CD1c-positive myeloid dendritic cell (primary cell): ENCODE data around the gene KCP.

Experiments
- DNase-seq: peaks from one replicate; pipeline ENCODE4 v3.0.0-alpha.2; 2016; ENCODE audit errors: extremely low spot score

KCP gene

GRCh38 chr7:128841171-128841690 lies 69.3 kb downstream of the KCP start:
- no peak for DNase-seq

DNA sequence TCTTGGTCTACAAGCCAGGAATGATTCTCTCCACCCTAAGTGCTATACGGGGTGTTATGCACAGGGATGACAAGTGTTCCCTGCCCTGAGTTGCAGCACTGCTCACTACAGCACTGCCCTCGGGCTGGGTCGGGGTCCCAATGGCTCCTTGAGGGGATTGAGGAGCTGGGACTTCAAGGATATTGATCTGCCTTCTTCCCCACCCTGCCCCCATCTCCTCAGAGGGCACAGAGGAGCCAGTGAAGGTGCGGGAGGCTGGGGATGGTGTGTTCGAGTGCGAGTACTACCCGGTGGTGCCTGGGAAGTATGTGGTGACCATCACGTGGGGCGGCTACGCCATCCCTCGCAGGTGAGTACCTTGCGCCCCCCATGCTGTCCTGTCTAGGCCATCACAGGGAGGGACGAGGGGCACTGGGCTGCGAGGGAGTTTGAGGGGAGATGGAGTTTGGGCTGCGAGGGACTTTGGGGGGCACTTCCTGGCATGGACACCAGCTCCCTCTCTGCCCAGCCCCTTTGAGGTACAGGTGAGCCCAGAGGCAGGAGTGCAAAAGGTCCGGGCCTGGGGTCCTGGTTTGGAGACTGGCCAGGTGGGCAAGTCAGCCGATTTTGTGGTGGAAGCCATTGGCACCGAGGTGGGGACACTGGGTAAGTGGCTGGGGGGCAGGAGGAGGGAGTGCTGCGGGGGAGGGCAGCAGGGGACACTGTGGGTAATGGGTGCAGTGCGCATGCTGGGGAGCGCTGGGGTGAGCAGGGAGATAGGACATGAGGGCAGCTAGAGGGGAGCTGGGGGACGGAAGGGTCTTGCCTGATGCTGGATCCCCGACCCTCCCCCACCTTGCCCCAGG lies 70.0 kb downstream of the KCP start:
- DNase-seq: no peak

DNA sequence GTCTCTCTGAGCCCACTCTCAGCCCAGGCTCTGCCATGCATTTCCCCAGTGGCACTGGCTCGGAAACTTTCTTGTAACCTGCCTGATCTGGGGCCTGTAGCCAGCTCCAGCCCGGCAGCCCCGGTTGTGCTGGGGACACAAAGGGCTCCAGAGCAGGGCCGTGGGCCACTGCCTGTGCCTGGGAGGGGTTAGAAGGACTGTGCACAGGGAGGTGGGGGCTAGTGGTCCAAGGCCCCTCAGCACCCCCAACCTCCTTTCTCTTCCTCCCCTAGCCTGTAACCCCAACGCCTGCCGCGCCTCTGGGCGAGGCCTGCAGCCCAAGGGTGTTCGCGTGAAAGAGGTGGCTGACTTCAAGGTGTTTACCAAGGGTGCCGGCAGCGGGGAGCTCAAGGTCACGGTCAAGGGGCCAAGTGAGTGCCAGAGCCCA lies 70.7 kb downstream of the KCP start:
- no peak for DNase-seq

- DNase-seq: no peak
These were observed 71.4 kb downstream of the KCP start for GRCh38 chr7:128838981-128839731.

GRCh38 chr7:128838109-128838779 lies 72.3 kb downstream of the KCP start:
- DNase-seq: no peak

DNA sequence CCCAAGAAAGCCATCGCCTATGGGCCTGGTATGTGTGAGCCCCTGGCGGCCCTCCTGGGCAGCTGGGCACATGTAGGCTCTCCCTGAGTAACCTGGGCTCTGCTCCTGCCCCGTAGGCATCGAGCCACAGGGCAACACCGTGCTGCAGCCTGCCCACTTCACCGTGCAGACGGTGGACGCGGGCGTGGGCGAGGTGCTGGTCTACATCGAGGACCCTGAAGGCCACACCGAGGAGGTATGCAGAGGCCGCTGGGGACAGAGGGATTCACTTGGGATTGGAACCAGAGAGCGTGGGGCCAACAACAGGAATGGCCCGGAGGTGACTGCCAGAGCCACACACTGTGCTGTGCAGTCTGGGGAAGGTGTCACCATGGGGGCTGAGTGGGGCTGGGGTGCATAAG lies 73.0 kb downstream of the KCP start:
- no peak for DNase-seq

DNA sequence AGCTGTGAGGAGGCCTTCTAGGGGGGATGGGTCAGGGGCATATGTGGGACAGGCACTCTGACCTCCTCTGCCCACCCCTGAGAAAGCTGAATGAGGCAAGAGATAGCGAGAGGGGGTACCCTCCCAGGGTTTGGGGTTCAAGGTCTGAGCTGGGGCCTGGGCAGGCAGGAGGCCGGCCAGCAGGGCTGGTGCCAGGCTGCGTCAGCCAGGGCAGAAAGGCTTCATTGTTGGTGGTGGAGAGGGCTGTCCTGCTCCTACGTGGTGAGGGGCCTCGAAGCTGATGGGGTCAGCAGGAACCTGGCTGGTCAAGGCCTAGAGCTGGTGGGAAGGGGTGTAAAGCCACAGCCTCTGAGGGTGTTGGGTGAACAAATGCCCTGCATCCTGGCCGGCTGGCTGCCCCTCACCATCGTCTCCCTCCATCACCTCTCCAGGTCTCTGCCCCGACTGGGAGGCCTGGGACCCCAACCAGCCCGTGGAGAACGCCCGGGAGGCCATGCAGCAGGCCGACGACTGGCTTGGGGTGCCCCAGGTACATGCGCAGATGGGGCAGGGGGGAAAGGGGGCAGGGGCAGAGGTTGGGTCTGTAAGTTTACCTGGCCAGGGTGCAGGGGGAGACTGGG lies 73.7 kb downstream of the KCP start:
- no peak for DNase-seq

DNA sequence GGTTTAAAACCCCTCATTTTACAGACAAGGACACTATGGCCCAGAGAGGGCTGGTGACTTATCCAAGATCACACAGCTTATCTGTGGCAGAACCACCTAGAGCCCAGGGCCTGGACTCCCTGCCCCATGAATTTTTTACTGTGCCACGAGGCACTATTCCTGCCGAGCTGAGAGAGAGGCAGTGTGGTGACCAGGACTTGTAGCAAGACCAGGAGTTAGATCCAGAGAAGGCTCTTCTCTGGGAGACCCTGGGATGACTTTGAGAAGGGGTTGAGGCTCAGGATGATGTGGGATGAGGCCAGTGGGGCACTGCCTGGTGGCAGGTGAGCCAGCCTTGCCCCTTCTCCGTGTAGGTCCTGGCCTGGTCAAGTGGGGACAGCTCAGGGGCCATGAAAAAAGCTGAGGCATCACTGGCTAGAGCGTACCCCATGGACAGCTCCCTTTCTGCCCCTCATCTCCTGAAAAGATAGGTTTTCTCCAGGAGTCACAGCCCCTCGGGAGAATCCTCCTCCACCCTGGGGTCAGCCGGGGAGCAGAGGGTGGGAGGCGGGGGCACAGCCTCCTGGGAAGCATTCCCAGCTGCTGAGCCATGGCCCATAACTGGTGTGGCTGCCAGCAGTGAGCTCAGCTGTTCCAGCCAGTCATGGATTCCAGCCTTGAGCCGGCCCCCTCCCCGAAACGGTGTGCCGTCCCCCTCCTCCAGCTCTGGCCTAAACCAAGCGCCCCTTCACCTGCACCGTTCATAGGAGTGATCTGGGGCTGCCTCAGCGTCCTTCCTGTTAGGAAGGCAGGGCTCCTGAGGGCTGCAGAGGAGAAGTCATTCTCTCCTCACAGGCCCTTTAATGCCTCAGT lies 74.5 kb downstream of the KCP start:
- DNase-seq: no peak

GRCh38 chr7:128835231-128835751 lies 75.2 kb downstream of the KCP start:
- DNase-seq: no peak

GRCh38 chr7:128833946-128834325 lies 76.6 kb downstream of the KCP start:
- DNase-seq: no peak

DNA sequence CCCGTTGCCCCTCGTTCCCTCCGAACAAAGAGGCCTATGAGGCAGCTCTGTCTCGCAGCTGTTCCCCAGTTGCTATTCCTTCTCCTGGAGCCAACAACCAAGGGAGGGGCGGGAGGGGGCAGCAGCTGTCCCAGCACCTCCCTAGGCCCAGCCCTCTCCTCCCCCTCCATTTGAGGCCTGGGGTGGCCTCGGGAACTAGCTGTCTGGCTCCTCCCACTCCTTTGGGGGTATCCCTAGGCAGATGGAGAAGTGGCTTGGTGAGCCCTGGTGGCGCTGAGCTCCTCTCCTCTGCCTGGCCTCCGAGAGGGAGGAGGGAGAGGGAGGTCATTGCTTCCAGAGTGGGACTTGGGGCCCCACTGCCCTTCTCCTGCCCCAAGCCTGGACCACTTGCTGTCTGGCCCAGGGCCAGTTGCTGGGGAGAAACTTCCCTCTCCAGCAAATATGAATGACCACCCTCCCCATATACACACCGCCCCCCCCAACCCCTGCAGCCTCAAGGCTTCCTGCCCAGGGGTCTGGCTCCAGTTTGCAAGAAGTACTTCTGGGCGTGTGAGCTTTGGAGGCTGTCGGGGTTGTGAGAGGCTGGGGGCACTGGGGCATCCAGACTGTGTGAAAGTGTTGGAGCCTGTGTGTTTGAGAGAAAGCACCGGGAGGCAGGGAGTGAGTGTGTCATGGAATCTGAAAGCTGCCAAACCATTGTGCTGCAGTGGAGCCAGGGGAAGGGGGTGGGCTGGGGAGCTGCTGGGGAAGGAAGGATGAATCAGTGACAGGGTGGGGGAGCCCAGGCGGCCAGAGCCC lies 77.2 kb downstream of the KCP start:
- DNase-seq: peak; percentile 44

DNA sequence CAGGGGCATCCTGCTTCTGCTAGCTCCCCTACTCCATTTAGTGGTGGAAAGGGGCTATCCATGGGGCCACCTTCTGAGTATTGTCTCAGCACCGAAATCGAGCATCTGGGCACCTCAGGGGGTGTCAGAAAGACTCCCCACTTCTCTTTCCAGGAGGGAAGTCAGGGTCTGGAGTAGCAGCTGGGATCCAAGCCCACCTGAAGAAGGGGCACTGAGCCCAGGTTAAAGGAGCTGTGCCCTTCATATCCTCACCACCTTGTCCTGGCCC lies 77.7 kb downstream of the KCP start:
- no peak for DNase-seq

- no peak for DNase-seq
These were observed 78.3 kb downstream of the KCP start for GRCh38 chr7:128831994-128832879.

DNA sequence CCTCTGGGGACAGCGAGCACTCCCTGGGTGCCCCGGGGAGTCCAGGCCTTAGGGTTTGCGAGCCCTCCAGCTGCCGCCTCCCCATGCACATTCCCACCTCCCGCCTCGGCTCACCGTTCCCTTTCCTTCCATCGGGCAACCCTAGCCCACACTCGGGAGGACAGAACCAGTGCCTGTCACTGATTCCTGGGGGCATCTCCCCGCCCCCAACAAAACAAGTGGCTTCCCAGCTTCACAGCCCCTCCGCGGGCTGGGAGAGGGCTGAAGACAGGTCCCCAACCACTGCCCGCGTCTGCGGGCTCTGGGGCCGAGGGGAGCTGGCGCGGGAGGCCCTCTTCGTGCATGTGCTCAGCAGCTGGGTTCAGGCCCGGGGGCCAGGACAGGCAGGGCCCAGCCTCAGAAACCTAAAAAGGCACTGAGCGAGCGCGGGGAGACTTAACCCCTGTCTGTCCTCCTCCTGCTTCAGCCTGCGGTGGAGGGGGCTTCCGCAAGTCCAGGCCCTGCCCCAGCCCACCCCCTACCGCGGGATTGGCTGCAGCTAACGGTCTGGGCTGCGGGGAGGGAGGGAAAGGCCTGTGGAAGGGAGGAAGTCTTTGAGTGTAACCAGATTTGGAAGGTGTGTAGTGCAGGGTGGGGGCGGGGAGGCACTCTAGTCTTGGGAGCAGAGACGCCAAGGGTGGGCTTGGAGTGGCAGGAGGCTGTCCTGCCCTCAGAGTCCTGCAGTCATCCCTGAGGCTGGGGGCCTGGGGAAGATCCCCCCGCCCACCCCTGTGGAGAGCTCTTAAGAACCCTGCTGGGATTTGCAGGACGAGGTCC lies 79.1 kb downstream of the KCP start:
- DNase-seq: no peak

DNA sequence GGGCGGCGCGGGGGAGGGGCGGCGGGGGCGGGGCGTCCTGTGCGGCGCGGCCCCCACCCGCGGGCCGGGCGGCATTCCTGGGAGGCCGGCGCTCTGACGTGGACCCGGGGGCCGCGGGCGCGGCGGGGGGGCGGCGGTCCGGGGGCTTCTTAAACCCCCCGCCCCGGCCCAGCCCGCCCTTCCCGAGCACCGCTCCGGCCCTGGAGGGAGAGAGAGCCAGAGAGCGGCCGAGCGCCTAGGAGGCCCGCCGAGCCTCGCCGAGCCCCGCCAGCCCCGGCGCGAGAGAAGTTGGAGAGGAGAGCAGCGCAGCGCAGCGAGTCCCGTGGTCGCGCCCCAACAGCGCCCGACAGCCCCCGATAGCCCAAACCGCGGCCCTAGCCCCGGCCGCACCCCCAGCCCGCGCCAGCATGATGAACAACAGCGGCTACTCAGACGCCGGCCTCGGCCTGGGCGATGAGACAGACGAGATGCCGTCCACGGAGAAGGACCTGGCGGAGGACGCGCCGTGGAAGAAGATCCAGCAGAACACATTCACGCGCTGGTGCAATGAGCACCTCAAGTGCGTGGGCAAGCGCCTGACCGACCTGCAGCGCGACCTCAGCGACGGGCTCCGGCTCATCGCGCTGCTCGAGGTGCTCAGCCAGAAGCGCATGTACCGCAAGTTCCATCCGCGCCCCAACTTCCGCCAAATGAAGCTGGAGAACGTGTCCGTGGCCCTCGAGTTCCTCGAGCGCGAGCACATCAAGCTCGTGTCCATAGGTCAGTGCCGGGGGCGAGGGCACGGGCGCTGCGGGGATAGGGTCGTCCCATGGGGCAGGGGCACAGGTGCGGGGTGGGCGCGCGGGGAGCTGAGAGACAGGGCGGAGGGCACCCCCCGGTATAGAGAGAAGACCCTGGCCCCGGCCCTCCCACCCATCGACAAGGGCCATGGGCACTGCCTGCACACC lies 80.0 kb downstream of the KCP start, which contains the start of gene FLNC:
TSS of gene FLNC (plus strand) at position 176 of the 947 bp plus-strand sequence. CDS start at position 408, 232 bp downstream.
- DNase-seq: peak; percentile 61

- no peak for DNase-seq
These were observed 80.9 kb downstream of the KCP start for GRCh38 chr7:128829391-128830166.
